Osteoblast (primary cell): ENCODE measurements around the gene AMN. TPM values are rescaled to one million over a fixed set of nuclear protein-coding genes. Genes with fewer than 3 reads are reported as not detected.
A peak's percentile ranks its signal among the peaks of the same experiment; 100 is the strongest.

ENCODE experiments used
- DNase-seq: peaks from one replicate; pipeline ENCODE4 v3.0.0; 2011; ENCODE audit warnings: low spot score, mixed read lengths; ENCODE audit not compliant: insufficient read length; ENCODE audit errors: missing footprints
- H2AFZ ChIP-seq: 2 replicates; pipeline ENCODE4 v1.6.0; 2011; ENCODE audit warnings: mild to moderate bottlenecking, low read length
- H3K27ac ChIP-seq: 2 replicates; pipeline ENCODE4 v1.5.1; 2011; ENCODE audit warnings: mild to moderate bottlenecking, low read depth, low read length, moderate library complexity
- H3K27me3 ChIP-seq: 2 replicates; pipeline ENCODE4 v1.6.0; 2012; ENCODE audit warnings: mild to moderate bottlenecking, control low read depth, inconsistent platforms, low read length, moderate library complexity; ENCODE audit not compliant: insufficient read depth
- H3K36me3 ChIP-seq: 2 replicates; pipeline ENCODE4 v1.5.1; 2011; ENCODE audit warnings: mild to moderate bottlenecking, low read length, control low read depth, moderate library complexity; ENCODE audit not compliant: insufficient read depth
- H3K4me1 ChIP-seq: 2 replicates; pipeline ENCODE4 v1.5.1; 2011; ENCODE audit warnings: mild to moderate bottlenecking, low read length, control low read depth, moderate library complexity; ENCODE audit not compliant: insufficient read depth
- H3K4me2 ChIP-seq: 2 replicates; pipeline ENCODE4 v1.6.0; 2011; ENCODE audit warnings: mild to moderate bottlenecking, low read length; ENCODE audit not compliant: insufficient read depth
- H3K4me3 ChIP-seq: fragments of 200-600 bp; sonication (generic); 3 replicates; pipeline ENCODE4 v1.5.1; 2012; ENCODE audit warnings: mild to moderate bottlenecking, low read length, inconsistent platforms; ENCODE audit not compliant: insufficient read depth
- H3K79me2 ChIP-seq: 2 replicates; pipeline ENCODE4 v1.6.0; 2012; ENCODE audit warnings: mild to moderate bottlenecking, low read length, control low read depth, inconsistent platforms; ENCODE audit not compliant: insufficient read depth
- H3K9me3 ChIP-seq: 2 replicates; pipeline ENCODE4 v1.5.1; 2011; ENCODE audit warnings: low read depth, low read length, control low read depth
- H4K20me1 ChIP-seq: 2 replicates; pipeline ENCODE4 v1.6.0; 2012; ENCODE audit warnings: mild to moderate bottlenecking, low read length, control low read depth; ENCODE audit not compliant: insufficient read depth
- total RNA-seq: library from RNA; depleted of rRNA; stranded (reverse); fragments of >200 nt; gene quantifications from 2 replicates; pipeline ENCODE4 v1.2.3, GENCODE V29; 2012
- TF ChIP-seq, protein P1 (sequence below): IDR thresholded peaks from 2 replicates; pipeline ENCODE4 v1.5.1; 2011; ENCODE audit warnings: mild to moderate bottlenecking, low read depth, low read length, moderate library complexity; ENCODE audit errors: extremely low read depth

The AMN gene
- total RNA-seq, 1 donor: under 0.01 TPM

GRCh38 chr14:102980409-102980810 is 57.9 kb downstream of the AMN start:
- H3K36me3 ChIP-seq: peaks cover 74% of the 10 kb centered on the region
- no peaks in the 10 kb centered on the region for H3K27me3 ChIP-seq
- H2AFZ ChIP-seq: no peak overlapping the region
- DNase-seq: peak; percentile 83
- no peak overlapping the region for H3K27ac ChIP-seq
- peaks cover 8% of the 10 kb centered on the region for H3K4me1 ChIP-seq
- TF ChIP-seq, protein P1, sequence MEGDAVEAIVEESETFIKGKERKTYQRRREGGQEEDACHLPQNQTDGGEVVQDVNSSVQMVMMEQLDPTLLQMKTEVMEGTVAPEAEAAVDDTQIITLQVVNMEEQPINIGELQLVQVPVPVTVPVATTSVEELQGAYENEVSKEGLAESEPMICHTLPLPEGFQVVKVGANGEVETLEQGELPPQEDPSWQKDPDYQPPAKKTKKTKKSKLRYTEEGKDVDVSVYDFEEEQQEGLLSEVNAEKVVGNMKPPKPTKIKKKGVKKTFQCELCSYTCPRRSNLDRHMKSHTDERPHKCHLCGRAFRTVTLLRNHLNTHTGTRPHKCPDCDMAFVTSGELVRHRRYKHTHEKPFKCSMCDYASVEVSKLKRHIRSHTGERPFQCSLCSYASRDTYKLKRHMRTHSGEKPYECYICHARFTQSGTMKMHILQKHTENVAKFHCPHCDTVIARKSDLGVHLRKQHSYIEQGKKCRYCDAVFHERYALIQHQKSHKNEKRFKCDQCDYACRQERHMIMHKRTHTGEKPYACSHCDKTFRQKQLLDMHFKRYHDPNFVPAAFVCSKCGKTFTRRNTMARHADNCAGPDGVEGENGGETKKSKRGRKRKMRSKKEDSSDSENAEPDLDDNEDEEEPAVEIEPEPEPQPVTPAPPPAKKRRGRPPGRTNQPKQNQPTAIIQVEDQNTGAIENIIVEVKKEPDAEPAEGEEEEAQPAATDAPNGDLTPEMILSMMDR: no peak
- no peak overlapping the region for H3K4me3 ChIP-seq
- no peaks in the 10 kb centered on the region for H3K9me3 ChIP-seq
- H3K4me2 ChIP-seq: no peak overlapping the region
- H3K79me2 ChIP-seq: peaks cover 28% of the 10 kb centered on the region
- H4K20me1 ChIP-seq: peaks cover 19% of the 10 kb centered on the region

Other genes with a start within 250 kb of the AMN start
- 19.5 and 23.3 TPM in 2 replicates for gene TRAF3, start 145.2 kb upstream of the AMN start, total RNA-seq
- 99.9 and 118 TPM in 2 replicates for gene CDC42BPB, start 134.9 kb downstream of the AMN start, total RNA-seq
- not detected in 2 replicates for gene LBHD2, start 161.5 kb downstream of the AMN start, total RNA-seq
- gene EXOC3L4, start 172.1 kb downstream of the AMN start, total RNA-seq: 0.29 TPM in 1 of 2 replicates, not detected in the other
- 41.3 and 60.1 TPM in 2 replicates for gene TNFAIP2, start 200.8 kb downstream of the AMN start, total RNA-seq